SK-N-SH (cell line): ENCODE measurements around the gene MFSD2B. TPM values are rescaled to one million over a fixed set of nuclear protein-coding genes. Genes with fewer than 3 reads are reported as not detected.

ENCODE experiments used
- CTCF ChIA-PET: fragments of 300-600, 350-600 bp; formaldehyde crosslinking; extraction: SDS; loops from one replicate; lab custom pipeline; 2021; lab: Yijun Ruan, JAX
- POLR2A ChIA-PET: fragments of 350-600 bp; sonication (Branson Sonifier 250); formaldehyde crosslinking; extraction: SDS; loops from one replicate; lab custom pipeline; 2020; ENCODE audit warnings: antibody characterized with exemption, inconsistent platforms; lab: Yijun Ruan, JAX
- DNase-seq: peaks from one replicate; pipeline ENCODE4 v3.0.0; 2012
- H2AFZ ChIP-seq: fragments of 200-600 bp; sonication (generic); 2 replicates; pipeline ENCODE4 v1.8.1; 2016; ENCODE audit warnings: antibody characterized with exemption, mild to moderate bottlenecking, low read depth
- H3F3A ChIP-seq: fragments of 200-600 bp; sonication (generic); replicated peaks from 2 replicates; pipeline ENCODE3; 2016; ENCODE audit warnings: antibody characterized with exemption, mild to moderate bottlenecking; ENCODE audit not compliant: insufficient read depth
- H3K27ac ChIP-seq, 2 experiments: fragments of 200-500 bp in 1 of 2; fragments of 200-600 bp in 1 of 2; sonication (Bioruptor generic) in 1 of 2; sonication (generic), shearing (Covaris generic) in 1 of 2; 2 replicates each; pipeline versions ENCODE4 v1.5.1 to v1.6.1; 2014 to 2016; ENCODE audit warnings: low read depth in 2 of 2, inconsistent platforms in 1 of 2, low read length in 1 of 2, mild to moderate bottlenecking in 1 of 2, mixed read lengths in 1 of 2
- H3K27me3 ChIP-seq: fragments of 200-600 bp; sonication (generic), shearing (Covaris generic); 2 replicates; pipeline ENCODE4 v1.6.1; 2016; ENCODE audit warnings: mixed run types; ENCODE audit not compliant: insufficient read depth
- H3K36me3 ChIP-seq, 2 experiments: fragments of 200-500 bp in 1 of 2; fragments of 200-600 bp in 1 of 2; sonication (Bioruptor generic) in 1 of 2; sonication (generic) in 1 of 2; replicated peaks in 1 of 2; 2 replicates each; pipeline versions ENCODE3 to v1.5.1; 2014 to 2016; ENCODE audit warnings: low read length in 1 of 2, mild to moderate bottlenecking in 1 of 2; ENCODE audit not compliant: insufficient read depth in 2 of 2, control insufficient read depth in 1 of 2
- H3K4me1 ChIP-seq, 2 experiments: fragments of 200-500 bp in 1 of 2; fragments of 200-600 bp in 1 of 2; sonication (Bioruptor generic) in 1 of 2; sonication (generic), shearing (Covaris generic) in 1 of 2; 2 replicates each; pipeline versions ENCODE4 v1.5.1 to v1.6.1; 2014 to 2016; ENCODE audit warnings: low read depth in 1 of 2, low read length in 1 of 2, mixed run types in 1 of 2; ENCODE audit not compliant: insufficient read depth in 2 of 2, control insufficient read depth in 1 of 2
- H3K4me2 ChIP-seq: fragments of 200-600 bp; sonication (generic), shearing (Covaris generic); 2 replicates; pipeline ENCODE4 v1.6.1; 2017; ENCODE audit warnings: mixed run types
- H3K4me3 ChIP-seq, 2 experiments: fragments of 200-500 bp in 1 of 2; fragments of 200-600 bp in 1 of 2; sonication (Bioruptor generic) in 1 of 2; sonication (generic), shearing (Covaris generic) in 1 of 2; 2 replicates each; pipeline versions ENCODE4 v1.5.1 to v1.8.1; 2014 to 2016; ENCODE audit warnings: low read depth in 2 of 2, inconsistent platforms in 1 of 2, low read length in 1 of 2, mild to moderate bottlenecking in 1 of 2, mixed read lengths in 1 of 2, moderate library complexity in 1 of 2
- H3K79me2 ChIP-seq: fragments of 200-600 bp; sonication (generic); 2 replicates; pipeline ENCODE4 v1.8.1; 2017; ENCODE audit warnings: mild to moderate bottlenecking; ENCODE audit not compliant: insufficient read depth
- H3K9ac ChIP-seq: fragments of 200-600 bp; sonication (generic); 2 replicates; pipeline ENCODE4 v1.6.1; 2017; ENCODE audit warnings: mixed run types
- H3K9me2 ChIP-seq: fragments of 200-600 bp; sonication (generic); 2 replicates; pipeline ENCODE4 v1.6.1; 2017; ENCODE audit warnings: mixed run types
- H3K9me3 ChIP-seq: fragments of 200-600 bp; sonication (generic); 2 replicates; pipeline ENCODE4 v1.6.1; 2017; ENCODE audit warnings: mixed run types, mild to moderate bottlenecking, moderate library complexity
- H4K20me1 ChIP-seq: fragments of 200-600 bp; sonication (generic); 2 replicates; pipeline ENCODE4 v1.6.1; 2017; ENCODE audit warnings: mild to moderate bottlenecking, mixed run types; ENCODE audit not compliant: insufficient read depth
- CHD2 ChIP-seq: fragments of 150-350 bp; IDR thresholded peaks from 2 replicates; pipeline ENCODE4 v1.6.1; 2018; ENCODE audit warnings: low read length; ENCODE audit not compliant: partially characterized antibody
- CTCF ChIP-seq: fragments of 200-600 bp; sonication (generic); IDR thresholded peaks from 2 replicates; pipeline ENCODE4 v1.6.1; 2017; ENCODE audit warnings: antibody characterized with exemption, mild to moderate bottlenecking, moderate library complexity
- EP300 ChIP-seq, 2 experiments: IDR thresholded peaks; 2 replicates each; pipeline versions ENCODE4 v1.4.0 to v1.6.1; 2012; ENCODE audit warnings: borderline replicate concordance in 1 of 2, low read depth in 1 of 2, low read length in 1 of 2
- FOSL2 ChIP-seq: IDR thresholded peaks from 2 replicates; pipeline ENCODE4 v1.4.0; 2012; ENCODE audit warnings: low read depth, mild to moderate bottlenecking, moderate library complexity, borderline replicate concordance
- FOXM1 ChIP-seq: IDR thresholded peaks from 2 replicates; pipeline ENCODE4 v1.4.0; 2012; ENCODE audit warnings: low read depth, mild to moderate bottlenecking
- MAX ChIP-seq: IDR thresholded peaks from 2 replicates; pipeline ENCODE4 v1.4.0; 2012; ENCODE audit warnings: low read depth
- MEF2A ChIP-seq: IDR thresholded peaks from 2 replicates; pipeline ENCODE4 v1.4.0; 2012; ENCODE audit warnings: low read depth, borderline replicate concordance
- MXI1 ChIP-seq: IDR thresholded peaks from 2 replicates; pipeline ENCODE4 v1.6.1; 2012; ENCODE audit warnings: mild to moderate bottlenecking, low read depth, low read length, improper control_type of control experiment
- NFIC ChIP-seq: IDR thresholded peaks from 2 replicates; pipeline ENCODE4 v1.4.0; 2012; ENCODE audit warnings: borderline replicate concordance
- PBX3 ChIP-seq: IDR thresholded peaks from 2 replicates; pipeline ENCODE4; 2012
- REST ChIP-seq: IDR thresholded peaks from 2 replicates; pipeline ENCODE4 v1.6.1; 2012; ENCODE audit warnings: mild to moderate bottlenecking, low read depth, low read length, moderate library complexity
- RFX5 ChIP-seq: IDR thresholded peaks from 2 replicates; pipeline ENCODE4 v1.6.1; 2012; ENCODE audit warnings: mild to moderate bottlenecking, improper control_type of control experiment, low read length
- RXRA ChIP-seq: IDR thresholded peaks from 2 replicates; pipeline ENCODE4 v1.4.0; 2012; ENCODE audit warnings: low read depth, mild to moderate bottlenecking, borderline replicate concordance
- SMC3 ChIP-seq: IDR thresholded peaks from 2 replicates; pipeline ENCODE4 v1.6.1; 2012; ENCODE audit warnings: low read depth, low read length, improper control_type of control experiment
- TAF1 ChIP-seq: IDR thresholded peaks from 2 replicates; pipeline ENCODE4 v1.6.1; 2012; ENCODE audit warnings: low read depth, mild to moderate bottlenecking, low read length, moderate library complexity, borderline replicate concordance
- TCF12 ChIP-seq: IDR thresholded peaks from 2 replicates; pipeline ENCODE4 v1.4.0; 2012
- TEAD4 ChIP-seq: IDR thresholded peaks from 2 replicates; pipeline ENCODE4 v1.4.0; 2012; ENCODE audit warnings: mild to moderate bottlenecking, borderline replicate concordance; ENCODE audit not compliant: insufficient read depth
- USF1 ChIP-seq: IDR thresholded peaks from 2 replicates; pipeline ENCODE4 v1.4.0; 2012; ENCODE audit warnings: low read depth, borderline replicate concordance
- USF2 ChIP-seq: fragments of 150-350 bp; IDR thresholded peaks from 2 replicates; pipeline ENCODE4 v1.6.1; 2017; ENCODE audit warnings: antibody characterized with exemption, low read length, low read depth, borderline replicate concordance
- YY1 ChIP-seq: IDR thresholded peaks from 2 replicates; pipeline ENCODE4 v1.4.0; 2012; ENCODE audit warnings: low read depth, mild to moderate bottlenecking
- WGBS: methylation state at CpG from one replicate; pipeline ENCODE4 v1.1.6; 2017; ENCODE audit warnings: low lambda C conversion rate; 5-methylcytosine and 5-hydroxymethylcytosine counted together
- polyA plus RNA-seq, 3 experiments: library from polyadenylated mRNA; depleted of rRNA; stranded (reverse); fragments of >200 nt; gene quantifications; 2 replicates each; pipeline ENCODE4 v1.2.3, GENCODE V29; 2012

MFSD2B gene
- polyA plus RNA-seq, 1 of the 3 experiments (the other 2 are of a cell fraction), result not detected

GRCh38 chr2:24073816-24074215 lies 63.9 kb downstream of the MFSD2B start:
- no peak for TF ChIP-seq REST
- no peak for TF ChIP-seq FOXM1
- TF ChIP-seq RXRA, result no peak
- TF ChIP-seq CHD2, result no peak
- TF ChIP-seq EP300 (IDR thresholded peaks at IDR 0.05; ENCODE audit: borderline replicate concordance in 1 of 2, low read depth in 1 of 2, low read length in 1 of 2), result no peak
- no peak for TF ChIP-seq YY1
- no peak for TF ChIP-seq PBX3
- TF ChIP-seq USF2, result no peak
- TF ChIP-seq TAF1, result no peak
- TF ChIP-seq MEF2A, result no peak
- no peak for TF ChIP-seq TCF12
- no peak for TF ChIP-seq USF1
- TF ChIP-seq MAX, result no peak
- TF ChIP-seq RFX5, result no peak
- TF ChIP-seq MXI1, result no peak
- no peak for TF ChIP-seq FOSL2
- no peak for TF ChIP-seq TEAD4
- no peak for TF ChIP-seq SMC3
- no peak for TF ChIP-seq NFIC
- no peak for TF ChIP-seq CTCF
- ChIA-PET POLR2A (interaction anchor here (1.0 to 1.1 kb wide), 2 partner anchors 10 to 37 kb away, joined by 3 to 6 read pairs; partner anchors contain the start of gene TP53I3), CTCF (interaction anchor here (0.8 to 3.0 kb wide), 7 partner anchors 10 to 249 kb away, joined by 3 to 9 read pairs (median 4); partner anchors contain the start of genes ATAD2B and TP53I3)
- no peaks in the 10 kb centered on the region for H4K20me1 ChIP-seq
- H3K36me3 ChIP-seq, result peaks cover 37 to 45% of the 10 kb centered on the region in 2 experiments
- WGBS, result 90% methylated on average over 6 of the region's 6 CpGs
- no peak for DNase-seq
- no peak overlapping the region for H3K4me3 ChIP-seq
- no peak overlapping the region for H2AFZ ChIP-seq
- no peak overlapping the region for H3K27ac ChIP-seq
- H3K9me3 ChIP-seq, result no peaks in the 10 kb centered on the region
- peaks cover 24% of the 10 kb centered on the region for H3F3A ChIP-seq
- peaks cover 60% of the 10 kb centered on the region for H3K79me2 ChIP-seq
- H3K27me3 ChIP-seq, result no peaks in the 10 kb centered on the region
- peaks cover 7% of the 10 kb centered on the region in 2 experiments; a peak in 2 of 4 replicates for H3K4me1 ChIP-seq
- H3K4me2 ChIP-seq, result no peak overlapping the region
- H3K9ac ChIP-seq, result no peak overlapping the region
- no peaks in the 10 kb centered on the region for H3K9me2 ChIP-seq
